GM21619 (cell line): ENCODE data around the gene FSD2.
A peak's percentile ranks its signal among the peaks of the same experiment; 100 is the strongest.
"Not testable (repeated sequence)": the region's sequence is repeated elsewhere in the genome, so short reads cannot be mapped to it uniquely, and the experiment has no call there.

Experiments used
- ATAC-seq: cut with Tn5 transposase; IDR thresholded peaks from one replicate; pipeline ENCODE4 v1.9.1; 2021; ENCODE audit not compliant: unreplicated experiment

The FSD2 gene

GRCh38 chr15:82739086-82739485 lies 66.8 kb downstream of the FSD2 start:
- no peak for ATAC-seq

- no peak for ATAC-seq
Measured at GRCh38 chr15:82737975-82738374, 67.9 kb downstream of the FSD2 start.

- ATAC-seq = no peak
Measured at GRCh38 chr15:82731527-82731926, 74.3 kb downstream of the FSD2 start.

GRCh38 chr15:82730022-82730530 lies 75.8 kb downstream of the FSD2 start:
- no peak for ATAC-seq

GRCh38 chr15:82726816-82727215 lies 79.1 kb downstream of the FSD2 start:
- ATAC-seq = no peak

- ATAC-seq = no peak
Measured at GRCh38 chr15:82715003-82715402, 90.9 kb downstream of the FSD2 start.

- ATAC-seq = no peak
Measured at GRCh38 chr15:82714016-82714415, 91.9 kb downstream of the FSD2 start.

- ATAC-seq = no peak
Measured at GRCh38 chr15:82712036-82712435, 93.8 kb downstream of the FSD2 start.

- ATAC-seq = no peak
Measured at GRCh38 chr15:82710926-82711490, 94.9 kb downstream of the FSD2 start.

GRCh38 chr15:82710208-82710555 lies 95.7 kb downstream of the FSD2 start:
- ATAC-seq = no peak

- peak; percentile 87 for ATAC-seq
Measured at GRCh38 chr15:82709421-82710207, 96.3 kb downstream of the FSD2 start, which contains the start of gene AP3B2. TSS of gene AP3B2 (minus strand) at chr15:82709875. CDS start at chr15:82709706, 169 bp downstream.

- no peak for ATAC-seq
Measured at GRCh38 chr15:82709081-82709420, 96.8 kb downstream of the FSD2 start.

- not testable (repeated sequence) for ATAC-seq
Measured at GRCh38 chr15:82705856-82706255, 100.0 kb downstream of the FSD2 start.
